Measurements from ENCODE around the gene ACTRT1.

Gene ACTRT1

DNA sequence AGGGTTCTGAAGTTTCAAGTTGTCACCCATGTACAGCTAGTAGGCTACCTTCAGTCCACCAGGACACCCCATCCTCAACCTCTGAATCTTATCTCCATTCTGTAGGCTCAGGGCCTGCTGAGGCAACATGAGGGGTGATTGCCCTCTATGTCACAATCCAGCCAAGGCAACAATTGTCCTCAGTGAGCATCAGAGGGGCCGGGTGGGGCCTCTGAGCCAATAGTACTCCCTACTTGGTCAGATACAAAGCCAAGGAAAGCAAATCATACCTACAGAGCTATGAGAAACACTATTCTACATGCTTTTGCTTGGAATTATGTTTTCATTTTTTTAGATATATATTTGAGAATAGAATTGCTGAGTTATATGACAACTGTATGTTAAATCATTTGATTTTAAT is at the start of gene ACTRT1:
TSS of gene ACTRT1 (minus strand) at position 101 of the 400 bp plus-strand sequence. CDS start 197 bp downstream, outside the sequence.
- DNase-seq: no peak

DNA sequence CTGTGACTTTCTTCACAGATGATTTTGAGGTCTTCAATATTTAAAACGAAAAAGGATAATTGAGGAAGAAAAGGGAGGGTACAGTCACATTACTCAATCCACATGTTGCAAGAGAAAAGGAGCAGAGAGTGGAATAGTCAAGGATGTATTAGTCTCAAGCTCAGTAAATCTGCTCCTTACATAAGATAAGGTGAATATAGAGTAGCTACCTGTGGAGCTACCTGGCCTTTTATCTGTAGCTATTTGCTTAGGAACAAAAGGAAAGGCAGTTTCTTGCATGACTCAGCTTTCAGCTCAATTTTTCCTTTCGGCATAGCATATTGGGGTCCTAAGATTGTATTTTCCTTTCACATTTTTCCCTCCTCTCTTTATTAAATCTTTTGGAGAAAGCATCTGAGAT is 26.3 kb upstream of the ACTRT1 start:
- no peak for DNase-seq

DNA sequence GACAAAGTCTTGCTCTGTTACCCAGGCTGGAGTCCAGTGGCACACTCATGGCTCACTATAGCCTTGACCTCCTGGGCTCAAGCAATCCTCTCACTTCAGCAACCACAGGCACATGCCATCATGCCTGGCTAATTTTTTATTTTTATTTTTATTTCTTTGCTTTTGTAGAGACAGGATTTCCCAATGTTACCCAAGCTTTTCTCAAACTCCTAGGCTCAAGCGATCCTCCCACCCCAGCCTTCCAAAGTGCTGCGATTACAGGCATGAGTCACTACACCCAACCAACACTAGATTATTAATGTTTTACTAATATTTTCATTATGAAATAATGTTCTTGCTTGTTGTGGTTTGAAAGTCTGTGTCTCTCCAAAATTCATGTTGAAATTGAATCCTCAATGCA is 5.2 kb upstream of the ACTRT1 start:
- no peak for DNase-seq

DNA sequence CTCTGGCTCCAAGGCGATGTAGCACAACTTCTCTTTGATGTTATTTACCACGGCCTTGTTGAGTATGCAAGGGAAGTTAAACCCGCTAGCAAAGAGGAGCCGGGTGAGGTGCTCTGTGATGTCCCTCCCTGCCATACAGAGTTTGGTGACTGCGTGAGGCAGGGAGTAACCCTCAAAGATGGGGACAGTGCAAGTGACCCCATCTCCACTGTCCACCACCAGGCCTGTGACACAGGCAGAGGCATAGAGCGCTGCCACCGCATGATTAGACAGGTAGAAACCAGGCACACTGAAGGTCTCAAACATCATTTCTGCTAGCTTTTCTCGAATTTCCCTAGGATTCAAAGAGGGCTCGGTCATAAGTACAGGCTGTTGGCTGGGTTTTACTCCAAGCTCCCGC is 677 bp downstream of the ACTRT1 start:
- no peak for DNase-seq

DNA sequence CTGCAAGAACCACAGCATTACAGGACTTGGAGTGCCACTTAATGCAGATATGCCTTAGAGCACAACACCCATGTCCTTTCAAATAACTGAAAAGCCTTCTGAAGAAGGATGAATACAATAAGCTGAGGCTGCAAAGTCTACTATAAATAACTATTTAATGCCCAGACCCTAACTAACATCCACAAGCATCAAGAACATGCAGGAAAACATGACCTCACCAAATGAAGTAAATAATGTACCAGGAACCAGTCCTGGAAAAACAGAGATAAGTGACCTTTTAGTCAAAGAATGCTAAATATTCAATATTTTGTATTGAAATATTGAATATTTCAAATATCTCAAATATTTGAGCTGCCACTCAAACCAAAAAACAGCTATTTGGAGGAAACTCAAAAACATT is 16.9 kb downstream of the ACTRT1 start:
- DNase-seq: no peak

DNA sequence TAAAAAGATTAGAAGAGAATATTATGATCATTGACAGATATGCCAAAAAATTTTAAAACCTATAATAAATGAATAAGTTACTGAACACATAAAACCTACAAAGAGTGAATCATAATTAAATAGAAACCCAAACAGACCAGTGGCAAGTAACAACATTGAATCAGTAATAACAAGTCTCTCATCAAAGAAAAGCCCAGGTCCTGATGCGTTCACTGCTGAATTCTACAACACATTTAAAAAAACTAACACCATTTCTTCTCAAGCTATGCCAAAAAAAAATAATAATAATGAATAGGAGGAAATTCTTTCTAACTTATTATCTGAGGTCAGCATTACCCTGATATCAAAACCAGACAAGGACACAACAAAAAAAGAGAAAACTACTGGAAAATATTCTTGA is 30.6 kb downstream of the ACTRT1 start:
- no peak for DNase-seq

DNA sequence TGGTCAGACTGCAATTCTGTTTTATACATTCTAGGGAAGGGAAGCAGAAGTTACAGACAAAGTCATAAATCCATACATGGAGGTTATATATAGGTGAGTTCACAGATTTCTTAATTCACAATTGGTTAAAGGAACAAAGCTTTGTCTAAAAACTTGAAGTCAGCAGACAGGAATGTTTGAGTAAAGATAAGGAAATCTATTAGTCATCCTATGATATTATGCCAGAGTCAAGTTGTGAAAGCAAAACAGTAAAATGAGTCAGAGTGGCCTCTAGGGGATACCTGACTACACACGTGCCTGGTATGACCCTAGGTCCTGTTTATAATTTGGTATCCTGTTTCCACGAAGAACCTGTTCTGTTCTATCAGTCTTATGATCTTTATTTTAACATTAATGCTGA is 31.5 kb downstream of the ACTRT1 start:
- DNase-seq: no peak

DNA sequence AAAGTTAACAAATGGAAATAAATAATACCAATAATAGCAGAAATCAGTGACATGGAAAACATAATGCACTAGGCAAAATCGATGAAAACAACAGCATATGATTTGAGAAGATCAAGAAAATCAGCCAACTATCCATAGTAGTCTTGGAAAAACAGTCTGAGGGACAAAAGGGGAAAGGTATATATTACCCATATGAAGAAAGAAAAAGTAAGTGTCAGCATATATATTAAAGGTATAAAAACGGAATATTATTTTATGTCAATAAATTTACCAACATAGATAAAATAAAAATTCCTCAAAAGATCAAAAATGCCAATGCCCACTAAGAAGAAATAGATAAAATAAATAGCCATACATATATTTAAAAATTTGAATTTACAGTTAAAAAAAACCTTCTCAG is 33.0 kb downstream of the ACTRT1 start:
- no peak for DNase-seq

DNA sequence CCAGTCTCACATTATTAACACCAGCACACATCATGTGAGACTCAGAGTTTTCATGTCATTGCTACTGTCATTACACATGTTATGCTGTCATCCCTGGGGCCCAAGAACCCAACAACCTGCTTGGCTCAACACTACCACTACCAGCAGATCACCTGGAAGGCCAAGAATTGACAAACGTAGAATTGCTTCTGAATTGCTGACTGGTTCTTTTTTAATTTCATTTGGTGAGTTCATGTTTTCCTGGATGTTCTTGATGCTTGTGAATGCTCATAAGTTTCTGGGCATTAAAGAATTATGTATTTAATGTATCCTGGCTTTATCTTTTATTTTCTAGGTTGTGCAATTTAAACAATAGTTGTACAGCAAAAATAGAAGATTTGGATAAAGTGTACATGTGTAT is 40.2 kb downstream of the ACTRT1 start:
- no peak for DNase-seq

DNA sequence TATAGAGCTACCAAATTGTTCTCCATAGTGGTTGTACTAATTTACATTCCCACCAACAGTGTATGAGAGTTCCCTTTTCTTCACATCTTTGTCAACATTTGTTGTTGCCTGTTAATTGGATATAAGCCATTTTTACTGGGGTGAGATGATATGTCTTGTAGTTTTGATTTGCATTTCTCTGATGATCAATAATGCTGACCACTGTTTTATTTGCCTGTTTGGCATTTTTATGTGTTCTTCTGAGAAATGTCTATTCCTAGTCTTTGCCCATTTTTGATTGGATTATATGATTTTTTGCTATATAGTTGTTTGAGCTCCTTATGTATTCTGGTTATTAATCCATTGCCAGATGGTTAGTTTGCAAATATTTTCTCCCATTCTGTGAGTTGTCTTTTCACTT is 44.3 kb downstream of the ACTRT1 start:
- no peak for DNase-seq
